BE2C (cell line): ENCODE results near the gene IDI2.
A peak's percentile ranks its signal among the peaks of the same experiment; 100 is the strongest.

Experiments
- DNase-seq: peaks from one replicate; pipeline ENCODE4 v3.0.0-alpha.2; 2020
- H3K27me3 ChIP-seq: fragments of 250-450 bp; sonication (Bioruptor Pico); 2 replicates; pipeline ENCODE4 v1.5.1; 2020; ENCODE audit warnings: mild to moderate bottlenecking
- H3K36me3 ChIP-seq: fragments of 250-450 bp; sonication (Bioruptor Pico); 2 replicates; pipeline ENCODE4 v1.5.1; 2020; ENCODE audit warnings: mild to moderate bottlenecking
- H3K4me1 ChIP-seq: fragments of 250-450 bp; sonication (Bioruptor Pico); 2 replicates; pipeline ENCODE4 v1.5.1; 2020
- H3K4me3 ChIP-seq: 2 replicates; pipeline ENCODE4 v1.5.1; 2011; ENCODE audit warnings: low read depth, low read length
- H3K9me3 ChIP-seq: fragments of 250-450 bp; sonication (Bioruptor Pico); 2 replicates; pipeline ENCODE4 v1.5.1; 2020
- TF ChIP-seq, protein P1 (sequence below): IDR thresholded peaks from 2 replicates; pipeline ENCODE4 v1.5.1; 2012; ENCODE audit warnings: mild to moderate bottlenecking, low read depth, low read length

IDI2 gene

DNA sequence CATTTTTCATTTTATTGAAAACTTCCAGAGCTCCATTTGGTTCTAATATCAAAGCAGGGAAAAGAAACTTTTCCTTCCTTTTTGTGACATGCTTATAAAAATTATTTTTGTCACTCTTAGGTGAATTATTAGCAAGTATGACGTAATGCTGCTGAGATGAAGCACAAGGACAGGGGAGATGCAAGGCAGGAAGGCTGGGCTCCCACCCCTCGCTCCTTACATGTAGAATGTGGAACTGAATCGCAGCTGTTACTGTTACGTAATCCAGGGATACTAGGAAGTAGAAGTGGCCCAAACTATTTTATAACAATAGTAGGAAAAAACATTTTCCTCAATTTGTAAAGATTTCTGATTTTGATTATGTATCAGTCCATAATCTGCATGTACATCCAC is 54.5 kb downstream of the IDI2 start:
- no peaks in the 10 kb centered on the region for H3K27me3 ChIP-seq
- H3K4me1 ChIP-seq: peaks cover 4% of the 10 kb centered on the region
- TF ChIP-seq, protein P1, sequence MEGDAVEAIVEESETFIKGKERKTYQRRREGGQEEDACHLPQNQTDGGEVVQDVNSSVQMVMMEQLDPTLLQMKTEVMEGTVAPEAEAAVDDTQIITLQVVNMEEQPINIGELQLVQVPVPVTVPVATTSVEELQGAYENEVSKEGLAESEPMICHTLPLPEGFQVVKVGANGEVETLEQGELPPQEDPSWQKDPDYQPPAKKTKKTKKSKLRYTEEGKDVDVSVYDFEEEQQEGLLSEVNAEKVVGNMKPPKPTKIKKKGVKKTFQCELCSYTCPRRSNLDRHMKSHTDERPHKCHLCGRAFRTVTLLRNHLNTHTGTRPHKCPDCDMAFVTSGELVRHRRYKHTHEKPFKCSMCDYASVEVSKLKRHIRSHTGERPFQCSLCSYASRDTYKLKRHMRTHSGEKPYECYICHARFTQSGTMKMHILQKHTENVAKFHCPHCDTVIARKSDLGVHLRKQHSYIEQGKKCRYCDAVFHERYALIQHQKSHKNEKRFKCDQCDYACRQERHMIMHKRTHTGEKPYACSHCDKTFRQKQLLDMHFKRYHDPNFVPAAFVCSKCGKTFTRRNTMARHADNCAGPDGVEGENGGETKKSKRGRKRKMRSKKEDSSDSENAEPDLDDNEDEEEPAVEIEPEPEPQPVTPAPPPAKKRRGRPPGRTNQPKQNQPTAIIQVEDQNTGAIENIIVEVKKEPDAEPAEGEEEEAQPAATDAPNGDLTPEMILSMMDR: no peak
- no peaks in the 10 kb centered on the region for H3K9me3 ChIP-seq
- no peak for DNase-seq
- H3K4me3 ChIP-seq: peak overlapping the region; percentile 11; the same call in 1 of the 2 replicates
- no peaks in the 10 kb centered on the region for H3K36me3 ChIP-seq

DNA sequence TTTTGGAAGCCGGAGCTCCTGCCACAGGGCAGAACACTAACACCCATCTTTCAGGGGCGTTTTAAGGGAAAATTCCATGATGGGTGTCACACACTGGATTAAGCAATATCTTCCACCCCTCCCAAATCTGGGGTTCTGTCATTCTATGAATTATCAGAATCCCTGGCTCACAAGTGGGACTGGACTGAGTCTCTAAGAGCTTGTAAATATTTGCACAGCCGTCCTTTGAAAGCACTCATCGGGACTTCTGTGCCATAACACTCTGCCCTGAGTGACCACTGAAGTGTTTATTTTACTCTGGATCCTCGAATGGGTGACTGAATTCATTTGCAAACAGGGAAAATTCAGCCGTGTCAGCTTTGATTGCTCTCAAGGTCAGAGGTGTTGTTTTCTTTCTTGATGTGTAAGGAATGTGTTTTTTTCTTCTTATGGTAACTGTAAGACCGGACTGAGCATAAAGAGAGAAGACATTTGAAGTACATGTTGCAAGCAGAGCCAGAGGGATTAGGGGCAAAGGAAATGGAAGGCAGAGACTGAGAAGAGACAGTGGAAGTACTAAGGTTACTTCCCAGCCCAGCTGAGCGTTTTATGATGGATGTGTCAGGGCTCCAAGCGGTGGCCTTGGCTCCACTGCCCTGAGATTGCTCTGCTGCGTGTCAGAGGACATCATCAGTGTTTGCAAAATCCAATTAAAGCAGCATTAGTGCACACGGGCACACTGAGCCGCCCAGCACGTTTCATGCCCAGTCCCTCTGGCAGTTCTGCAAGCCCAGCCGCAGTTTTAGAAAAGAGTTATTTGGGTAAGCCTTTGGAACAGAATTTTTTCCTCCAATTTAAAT is 55.1 kb downstream of the IDI2 start:
- peak overlapping the region; percentile 11; the same call in 1 of the 2 replicates for H3K4me3 ChIP-seq
- no peaks in the 10 kb centered on the region for H3K27me3 ChIP-seq
- no peaks in the 10 kb centered on the region for H3K36me3 ChIP-seq
- no peaks in the 10 kb centered on the region for H3K9me3 ChIP-seq
- TF ChIP-seq, protein P1: no peak
- peaks cover 4% of the 10 kb centered on the region for H3K4me1 ChIP-seq
- peak; percentile 47 for DNase-seq

DNA sequence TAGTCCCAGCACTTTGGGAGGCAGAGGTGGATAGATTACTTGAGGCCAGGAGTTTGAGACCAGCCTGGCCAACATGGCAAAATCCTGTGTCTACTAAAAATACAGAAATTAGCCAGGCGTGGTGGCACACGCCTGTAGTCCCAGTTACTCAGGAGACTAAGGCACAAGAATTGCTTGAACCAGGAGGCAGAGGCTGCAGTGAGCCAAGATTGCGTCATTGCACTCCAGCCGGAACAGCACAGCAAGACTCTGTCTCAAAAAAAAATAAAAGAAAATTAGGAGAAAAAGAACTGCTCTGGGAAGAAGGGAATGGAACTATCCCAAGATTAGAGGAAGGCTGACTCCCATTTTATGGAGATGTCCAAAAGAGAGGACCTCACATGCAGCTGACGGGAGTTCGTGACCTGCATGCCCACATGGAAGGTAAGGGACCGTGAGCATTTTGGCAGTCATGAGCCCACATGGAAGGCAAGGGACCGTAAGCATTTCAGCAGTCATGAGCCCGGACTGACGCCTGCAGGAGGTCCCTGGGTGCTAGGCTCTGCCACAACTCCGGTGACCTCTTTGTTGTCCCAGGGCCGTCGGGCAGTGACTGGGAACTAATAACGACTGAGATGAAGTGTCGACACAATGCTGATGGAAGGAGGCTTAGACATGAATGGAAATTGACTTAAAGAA is 56.0 kb downstream of the IDI2 start:
- Histone ChIP-seq H3K4me1 (peaks cover 4% of the 10 kb centered on the region), H3K9me3 (no peaks in the 10 kb centered on the region), H3K36me3 (no peaks in the 10 kb centered on the region), H3K27me3 (no peaks in the 10 kb centered on the region), H3K4me3 (no peak overlapping the region)
- TF ChIP-seq, protein P1: no peak
- no peak for DNase-seq
